HT1080 (cell line): ENCODE data around the gene NR4A1. TPM values are rescaled to one million over a fixed set of nuclear protein-coding genes. Genes with fewer than 3 reads are reported as not detected.

Experiments
- DNase-seq: peaks from one replicate; pipeline ENCODE4 v3.0.0-alpha.2; 2015; ENCODE audit warnings: low read depth
- total RNA-seq: library from RNA; depleted of rRNA; stranded (reverse); fragments of >200 nt; shearing (Covaris generic); gene quantifications from 2 replicates; pipeline ENCODE4 v1.2.3, GENCODE V29; 2014

NR4A1 gene
- total RNA-seq, 1 experiment from 2014 or later = 0.88 TPM

- no peak for DNase-seq
These were observed 12.8 kb upstream of the NR4A1 start for GRCh38 chr12:52038447-52038846.

- DNase-seq = no peak
These were observed 10.2 kb upstream of the NR4A1 start for GRCh38 chr12:52041035-52041434.

- DNase-seq = peak; percentile 44
These were observed 9.5 kb upstream of the NR4A1 start for GRCh38 chr12:52041695-52042123.

GRCh38 chr12:52042706-52043385 lies 8.4 kb upstream of the NR4A1 start:
- DNase-seq = no peak

- no peak for DNase-seq
These were observed 7.6 kb upstream of the NR4A1 start for GRCh38 chr12:52043386-52044212.

GRCh38 chr12:52044292-52044983 lies 6.8 kb upstream of the NR4A1 start:
- DNase-seq = no peak

- no peak for DNase-seq
These were observed 5.4 kb upstream of the NR4A1 start for GRCh38 chr12:52045794-52046199.

GRCh38 chr12:52046859-52047258 lies 4.4 kb upstream of the NR4A1 start:
- no peak for DNase-seq

GRCh38 chr12:52049286-52049685 lies 2.0 kb upstream of the NR4A1 start:
- DNase-seq = no peak

GRCh38 chr12:52049688-52050087 lies 1.6 kb upstream of the NR4A1 start:
- DNase-seq = no peak

- no peak for DNase-seq
These were observed 1.0 kb upstream of the NR4A1 start for GRCh38 chr12:52050116-52050757.

GRCh38 chr12:52052468-52053186 lies 1.4 kb downstream of the NR4A1 start:
- no peak for DNase-seq

GRCh38 chr12:52053536-52054209 lies 2.4 kb downstream of the NR4A1 start:
- no peak for DNase-seq

GRCh38 chr12:52054231-52054832 lies 3.1 kb downstream of the NR4A1 start:
- no peak for DNase-seq

- no peak for DNase-seq
These were observed 3.8 kb downstream of the NR4A1 start for GRCh38 chr12:52054833-52055730.

GRCh38 chr12:52055731-52056711 lies 4.8 kb downstream of the NR4A1 start:
- DNase-seq = no peak

GRCh38 chr12:52056801-52057637 lies 5.8 kb downstream of the NR4A1 start:
- no peak for DNase-seq
